ENCODE measurements around the gene NPHP4.

Gene NPHP4

GRCh38 chr1:5832916-5833895 lies 159.0 kb downstream of the NPHP4 start:
- DNase-seq (ENCODE audit: low read depth in 2 of 2) = no peak

GRCh38 chr1:5831600-5832335 lies 160.5 kb downstream of the NPHP4 start:
- DNase-seq (ENCODE audit: low read depth in 2 of 2) = no peak

- no peak for DNase-seq (ENCODE audit: low read depth in 2 of 2)
Observed at GRCh38 chr1:5830771-5831599, 161.2 kb downstream of the NPHP4 start.

- DNase-seq (ENCODE audit: low read depth in 2 of 2) = no peak
Observed at GRCh38 chr1:5829414-5829813, 162.8 kb downstream of the NPHP4 start.

GRCh38 chr1:5828308-5828935 lies 163.8 kb downstream of the NPHP4 start:
- no peak for DNase-seq (ENCODE audit: low read depth in 2 of 2)

- DNase-seq (ENCODE audit: low read depth in 2 of 2) = no peak
Observed at GRCh38 chr1:5827516-5827915, 164.7 kb downstream of the NPHP4 start.

GRCh38 chr1:5826601-5827000 lies 165.6 kb downstream of the NPHP4 start:
- DNase-seq (ENCODE audit: low read depth in 2 of 2) = no peak

GRCh38 chr1:5822726-5823125 lies 169.5 kb downstream of the NPHP4 start:
- DNase-seq (ENCODE audit: low read depth in 2 of 2) = no peak

GRCh38 chr1:5822266-5822665 lies 170.0 kb downstream of the NPHP4 start:
- DNase-seq (ENCODE audit: low read depth in 2 of 2) = no peak

- DNase-seq (ENCODE audit: low read depth in 2 of 2) = no peak
Observed at GRCh38 chr1:5821540-5822176, 170.6 kb downstream of the NPHP4 start.

- DNase-seq (ENCODE audit: low read depth in 2 of 2) = no peak
Observed at GRCh38 chr1:5820026-5820421, 172.2 kb downstream of the NPHP4 start.

- no peak for DNase-seq (ENCODE audit: low read depth in 2 of 2)
Observed at GRCh38 chr1:5819391-5820025, 172.7 kb downstream of the NPHP4 start.

GRCh38 chr1:5818755-5819154 lies 173.5 kb downstream of the NPHP4 start:
- no peak for DNase-seq (ENCODE audit: low read depth in 2 of 2)

GRCh38 chr1:5815716-5816115 lies 176.5 kb downstream of the NPHP4 start:
- DNase-seq (ENCODE audit: low read depth in 2 of 2) = no peak

GRCh38 chr1:5815211-5815610 lies 177.0 kb downstream of the NPHP4 start:
- no peak for DNase-seq (ENCODE audit: low read depth in 2 of 2)

GRCh38 chr1:5814046-5814619 lies 178.1 kb downstream of the NPHP4 start:
- DNase-seq (ENCODE audit: low read depth in 2 of 2) = no peak

- no peak for DNase-seq (ENCODE audit: low read depth in 2 of 2)
Observed at GRCh38 chr1:5813480-5813879, 178.7 kb downstream of the NPHP4 start.
